Activated T-cell treated with anti-CD3 and anti-CD28 coated beads for 48 hours (primary cell): Measurements from ENCODE around the gene CUL4B.
A peak's percentile ranks its signal among the peaks of the same experiment; 100 is the strongest.
"Not testable (repeated sequence)": the region's sequence is repeated elsewhere in the genome, so short reads cannot be mapped to it uniquely, and the experiment has no call there.

ENCODE experiments used
- DNase-seq: peaks from one replicate; pipeline ENCODE4 v3.0.0-alpha.2; 2020; ENCODE audit warnings: low read depth

Gene CUL4B

GRCh38 chrX:120522820-120523219, 37.9 kb downstream of the CUL4B start:
- no peak for DNase-seq

GRCh38 chrX:120517936-120518335, 42.8 kb downstream of the CUL4B start:
- no peak for DNase-seq

GRCh38 chrX:120514236-120514635, 46.5 kb downstream of the CUL4B start:
- no peak for DNase-seq

- DNase-seq: no peak
These were observed 48.1 kb downstream of the CUL4B start for GRCh38 chrX:120512627-120513026.

- DNase-seq: no peak
These were observed 48.5 kb downstream of the CUL4B start for GRCh38 chrX:120512222-120512621.

- no peak for DNase-seq
These were observed 56.2 kb downstream of the CUL4B start for GRCh38 chrX:120504569-120504968.

GRCh38 chrX:120499301-120500072, 61.3 kb downstream of the CUL4B start:
- DNase-seq: no peak

GRCh38 chrX:120490119-120490518, 70.6 kb downstream of the CUL4B start:
- DNase-seq: not testable (repeated sequence)

- no peak for DNase-seq
These were observed 74.0 kb downstream of the CUL4B start for GRCh38 chrX:120486786-120487185.

GRCh38 chrX:120485638-120486520, 74.9 kb downstream of the CUL4B start:
- peak; percentile 33 for DNase-seq

- no peak for DNase-seq
These were observed 75.5 kb downstream of the CUL4B start for GRCh38 chrX:120485315-120485637.

GRCh38 chrX:120477453-120477852, 83.3 kb downstream of the CUL4B start:
- no peak for DNase-seq

GRCh38 chrX:120476714-120477113, 84.0 kb downstream of the CUL4B start:
- DNase-seq: no peak

- not testable (repeated sequence) for DNase-seq
These were observed 85.3 kb downstream of the CUL4B start for GRCh38 chrX:120475447-120475846.
